ENCODE data around the gene DISC1.

DNA sequence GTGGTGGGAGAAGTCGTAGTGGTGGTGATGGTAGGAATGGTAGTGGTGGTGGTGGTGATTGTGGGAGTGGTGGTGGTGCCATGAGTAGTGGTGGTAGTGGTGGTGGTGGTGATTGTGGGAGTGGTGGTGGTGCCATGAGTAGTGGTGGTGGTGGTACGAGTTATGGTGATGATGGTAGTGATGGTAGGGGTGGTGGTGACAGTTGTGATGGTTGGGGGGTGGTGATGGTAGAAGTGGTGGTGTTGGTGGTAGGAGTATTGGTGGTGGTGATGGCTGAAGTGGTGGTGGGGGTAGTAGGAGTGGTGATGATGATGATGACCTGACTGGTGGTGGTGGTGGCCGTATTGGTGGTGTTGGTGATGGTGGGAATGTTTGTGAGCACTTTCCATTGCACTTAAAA, 107.1 kb downstream of the DISC1 start:
- TF ChIP-seq YY1 (IDR thresholded peaks at IDR 0.05; ENCODE audit: low read depth): no peak
- no peak for TF ChIP-seq USF1 (IDR thresholded peaks at IDR 0.05)
- TF ChIP-seq CEBPB (IDR thresholded peaks at IDR 0.05): no peak
- TF ChIP-seq RAD21 (IDR thresholded peaks at IDR 0.05; ENCODE audit: low read depth): no peak
- TF ChIP-seq EP300 (IDR thresholded peaks at IDR 0.05; ENCODE audit: borderline replicate concordance): no peak
- TF ChIP-seq, protein P1, sequence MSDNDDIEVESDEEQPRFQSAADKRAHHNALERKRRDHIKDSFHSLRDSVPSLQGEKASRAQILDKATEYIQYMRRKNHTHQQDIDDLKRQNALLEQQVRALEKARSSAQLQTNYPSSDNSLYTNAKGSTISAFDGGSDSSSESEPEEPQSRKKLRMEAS (IDR thresholded peaks at IDR 0.05): no peak
- TF ChIP-seq CREB1 (IDR thresholded peaks at IDR 0.05; ENCODE audit: low read depth): no peak
- no peak for TF ChIP-seq FOXM1 (IDR thresholded peaks at IDR 0.05; ENCODE audit: borderline replicate concordance, low read depth)
- TF ChIP-seq EGR1 (IDR thresholded peaks at IDR 0.05): no peak
- TF ChIP-seq, protein P2, sequence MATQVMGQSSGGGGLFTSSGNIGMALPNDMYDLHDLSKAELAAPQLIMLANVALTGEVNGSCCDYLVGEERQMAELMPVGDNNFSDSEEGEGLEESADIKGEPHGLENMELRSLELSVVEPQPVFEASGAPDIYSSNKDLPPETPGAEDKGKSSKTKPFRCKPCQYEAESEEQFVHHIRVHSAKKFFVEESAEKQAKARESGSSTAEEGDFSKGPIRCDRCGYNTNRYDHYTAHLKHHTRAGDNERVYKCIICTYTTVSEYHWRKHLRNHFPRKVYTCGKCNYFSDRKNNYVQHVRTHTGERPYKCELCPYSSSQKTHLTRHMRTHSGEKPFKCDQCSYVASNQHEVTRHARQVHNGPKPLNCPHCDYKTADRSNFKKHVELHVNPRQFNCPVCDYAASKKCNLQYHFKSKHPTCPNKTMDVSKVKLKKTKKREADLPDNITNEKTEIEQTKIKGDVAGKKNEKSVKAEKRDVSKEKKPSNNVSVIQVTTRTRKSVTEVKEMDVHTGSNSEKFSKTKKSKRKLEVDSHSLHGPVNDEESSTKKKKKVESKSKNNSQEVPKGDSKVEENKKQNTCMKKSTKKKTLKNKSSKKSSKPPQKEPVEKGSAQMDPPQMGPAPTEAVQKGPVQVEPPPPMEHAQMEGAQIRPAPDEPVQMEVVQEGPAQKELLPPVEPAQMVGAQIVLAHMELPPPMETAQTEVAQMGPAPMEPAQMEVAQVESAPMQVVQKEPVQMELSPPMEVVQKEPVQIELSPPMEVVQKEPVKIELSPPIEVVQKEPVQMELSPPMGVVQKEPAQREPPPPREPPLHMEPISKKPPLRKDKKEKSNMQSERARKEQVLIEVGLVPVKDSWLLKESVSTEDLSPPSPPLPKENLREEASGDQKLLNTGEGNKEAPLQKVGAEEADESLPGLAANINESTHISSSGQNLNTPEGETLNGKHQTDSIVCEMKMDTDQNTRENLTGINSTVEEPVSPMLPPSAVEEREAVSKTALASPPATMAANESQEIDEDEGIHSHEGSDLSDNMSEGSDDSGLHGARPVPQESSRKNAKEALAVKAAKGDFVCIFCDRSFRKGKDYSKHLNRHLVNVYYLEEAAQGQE (IDR thresholded peaks at IDR 0.05; ENCODE audit: low read depth): no peak

Data from Ishikawa (cell line).